Stimulated activated CD8-positive, alpha-beta memory T cell treated with anti-CD3 and anti-CD28 coated beads, Interleukin-12 subunit alpha, Interleukin-12 subunit beta, amount 100 ng/mL, for 4 hours (primary cell): Measurements from ENCODE around the gene ALOXE3.
"Not testable (repeated sequence)": the region's sequence is repeated elsewhere in the genome, so short reads cannot be mapped to it uniquely, and the experiment has no call there.

Experiments used
- DNase-seq: peaks from one replicate; pipeline ENCODE4 v3.0.0-alpha.2; 2020; ENCODE audit warnings: low read depth

The ALOXE3 gene

DNA sequence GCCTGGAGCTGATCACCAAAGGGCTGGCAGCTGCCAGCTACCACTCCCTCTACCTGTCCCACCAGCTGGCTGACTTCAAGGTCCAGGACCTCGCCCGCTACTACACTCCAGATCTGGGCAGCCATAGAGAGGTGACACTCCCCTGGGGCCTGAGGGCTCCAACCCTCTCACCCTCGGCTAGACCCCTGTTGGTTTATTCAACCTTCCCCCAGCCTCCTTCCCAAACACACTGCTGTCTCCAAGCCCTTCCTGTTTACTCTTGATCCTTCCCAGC, 48.8 kb downstream of the ALOXE3 start:
- DNase-seq = no peak

DNA sequence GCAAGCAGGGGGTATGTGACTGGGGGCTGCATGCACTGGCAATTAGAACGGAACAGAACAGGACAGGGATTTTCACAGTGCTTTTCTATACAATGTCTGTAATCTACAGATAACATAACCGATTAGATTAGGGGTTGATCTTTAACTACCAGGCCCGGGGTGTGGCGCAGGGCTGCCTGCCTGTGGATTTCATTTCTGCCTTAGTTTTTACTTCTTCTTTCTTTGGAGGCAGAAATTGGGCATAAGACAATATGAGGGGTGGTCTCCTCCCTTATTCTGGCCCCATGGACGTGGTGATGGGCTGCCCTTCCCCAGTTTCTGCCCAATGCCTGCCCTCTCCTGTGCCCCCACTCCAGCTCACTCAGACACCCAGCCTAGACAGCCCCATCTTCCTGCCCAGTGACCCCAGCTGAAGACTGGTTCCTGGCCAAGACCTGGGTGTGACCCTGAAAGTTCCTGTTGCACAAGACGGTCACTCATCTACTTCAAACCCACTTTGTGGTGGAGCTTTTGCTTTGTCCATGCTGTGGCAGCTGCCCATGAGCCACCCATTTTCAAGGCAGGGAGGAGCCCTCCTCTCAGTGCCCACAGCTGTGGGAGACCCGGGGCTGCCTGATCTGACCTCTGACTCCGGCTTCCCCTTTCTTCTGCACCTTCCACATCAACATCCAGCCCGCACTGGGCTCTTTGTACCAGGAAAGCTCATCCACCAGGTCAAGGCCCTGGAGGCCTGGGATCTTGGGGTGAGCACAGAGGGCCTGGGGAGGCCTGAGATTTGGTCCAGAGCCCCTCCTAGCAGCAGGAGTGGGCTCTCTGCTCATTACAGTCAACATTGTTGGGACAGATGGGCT, 49.4 kb downstream of the ALOXE3 start:
- DNase-seq = no peak

DNA sequence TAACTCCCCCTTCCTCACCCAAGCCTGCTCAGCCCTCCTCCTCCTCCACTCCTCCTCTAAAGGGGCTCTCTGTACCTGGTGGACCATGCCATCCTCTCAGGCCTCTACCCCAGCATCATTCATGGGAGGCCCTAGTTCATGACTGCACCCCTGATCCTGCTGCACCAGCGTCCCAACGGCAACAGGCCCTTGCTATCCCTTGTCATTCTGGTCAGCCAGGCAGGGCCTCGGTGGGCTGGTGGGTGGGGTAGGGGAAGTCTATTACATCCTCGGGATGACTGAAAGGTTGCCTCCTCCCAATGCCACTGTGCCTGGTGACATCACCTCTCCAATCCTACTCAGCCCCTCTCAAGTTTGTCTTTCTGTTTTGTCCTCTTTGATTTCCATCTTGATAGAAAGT, 50.5 kb downstream of the ALOXE3 start:
- DNase-seq = no peak

DNA sequence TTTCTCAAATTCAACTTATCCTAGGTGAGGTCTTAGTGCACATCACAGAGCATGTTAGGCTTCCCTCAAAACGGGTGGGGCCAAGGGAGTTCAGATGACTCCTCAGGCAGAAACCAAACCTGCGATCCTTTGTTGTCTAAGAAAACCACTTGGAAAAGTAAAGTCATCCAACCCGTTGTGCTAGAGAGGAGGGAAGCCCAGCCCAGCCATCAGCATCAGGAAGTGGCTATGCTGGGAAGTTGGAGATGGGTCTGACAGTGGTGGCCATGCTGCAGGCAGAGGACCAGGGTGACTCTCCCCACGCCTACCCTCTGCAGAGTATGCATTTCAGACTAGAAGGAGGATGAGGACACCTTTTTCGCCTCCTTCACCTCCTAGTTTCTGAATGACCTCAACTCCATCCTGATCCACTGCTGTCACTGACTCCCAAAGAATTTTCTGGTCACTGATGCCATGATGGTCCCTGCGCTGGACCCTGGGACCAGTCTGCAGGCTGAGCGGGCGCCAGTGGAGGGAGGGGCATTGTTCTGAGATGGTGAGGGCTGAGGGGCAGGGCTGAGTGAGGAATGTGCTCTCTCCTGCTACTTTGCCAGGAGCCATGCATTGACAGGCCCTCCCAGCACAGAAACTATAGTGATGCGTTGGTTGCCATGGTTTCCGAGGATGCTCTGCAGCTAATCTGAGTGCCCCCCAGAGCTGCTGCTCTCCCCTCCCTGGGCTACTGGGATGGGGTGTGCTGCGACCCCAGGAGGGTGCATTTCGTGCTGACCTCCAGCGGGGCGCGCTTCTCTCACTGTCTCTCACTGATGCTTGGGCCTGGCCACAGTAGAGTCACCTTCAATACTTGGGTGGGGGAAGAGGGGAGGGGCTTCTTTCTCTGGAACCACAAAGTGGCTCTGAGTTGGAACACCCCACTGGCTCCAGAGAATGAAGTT, 51.2 kb downstream of the ALOXE3 start:
- DNase-seq = no peak

DNA sequence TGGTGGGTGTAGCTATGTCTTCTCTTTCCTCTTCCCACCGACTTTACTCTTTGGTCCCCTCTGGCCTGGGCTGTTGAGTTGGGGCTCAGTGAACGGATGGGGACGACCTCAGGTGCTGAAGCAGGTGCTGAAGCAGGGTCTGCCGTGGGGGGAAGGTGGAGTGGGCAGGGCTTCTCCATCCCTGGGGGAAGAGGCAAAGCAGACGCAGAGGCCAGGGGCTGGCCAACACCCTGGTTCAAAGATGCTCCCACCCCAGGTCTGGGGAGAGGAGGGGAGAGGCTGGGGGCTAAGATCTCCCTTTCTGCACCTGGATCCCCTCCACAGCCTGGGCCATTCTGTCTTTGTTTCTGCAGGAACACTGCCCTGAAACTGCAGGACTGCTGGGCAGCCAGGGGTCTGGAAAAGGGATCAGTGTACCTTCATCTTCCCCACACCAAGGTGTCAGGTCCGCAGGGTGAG, 53.7 kb downstream of the ALOXE3 start:
- DNase-seq = no peak

DNA sequence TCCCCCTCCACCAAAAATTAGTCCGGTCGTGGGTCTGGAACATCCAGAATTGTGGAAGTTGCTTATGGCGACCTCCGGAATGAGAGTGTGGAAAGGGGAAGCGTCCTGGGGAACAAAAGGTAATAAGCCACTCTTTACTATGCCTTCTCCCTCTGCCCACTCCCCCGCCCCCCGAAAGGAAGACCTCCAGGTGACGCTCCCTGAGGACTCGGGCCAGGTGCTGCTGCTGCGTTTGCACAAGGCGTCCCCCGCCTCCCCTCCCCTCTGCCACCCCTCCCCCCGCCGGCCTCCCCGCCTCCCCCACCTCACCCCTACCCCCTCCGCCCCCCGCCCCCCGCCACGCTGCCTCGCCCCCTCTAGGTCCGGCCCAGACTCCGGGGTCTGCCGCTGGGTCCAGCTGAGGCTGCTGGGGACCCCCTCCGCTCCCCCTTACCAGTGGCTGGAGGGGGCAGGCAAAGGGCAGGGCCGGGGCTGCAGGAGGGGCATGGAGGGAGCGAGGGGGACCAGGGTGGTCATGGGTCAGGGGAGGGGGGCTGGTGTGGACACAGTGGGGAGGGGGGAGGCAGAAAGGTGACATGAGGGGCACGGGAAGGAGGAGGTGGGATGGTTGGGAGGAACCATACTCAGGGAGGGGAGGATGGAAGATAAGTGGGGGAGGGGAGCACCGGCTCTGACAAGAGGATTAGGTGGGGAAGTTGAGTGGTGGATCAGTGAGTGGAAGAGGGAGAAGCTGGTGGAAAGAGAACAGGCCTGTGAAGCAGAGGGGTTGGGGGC, 54.4 kb downstream of the ALOXE3 start:
- DNase-seq = no peak

DNA sequence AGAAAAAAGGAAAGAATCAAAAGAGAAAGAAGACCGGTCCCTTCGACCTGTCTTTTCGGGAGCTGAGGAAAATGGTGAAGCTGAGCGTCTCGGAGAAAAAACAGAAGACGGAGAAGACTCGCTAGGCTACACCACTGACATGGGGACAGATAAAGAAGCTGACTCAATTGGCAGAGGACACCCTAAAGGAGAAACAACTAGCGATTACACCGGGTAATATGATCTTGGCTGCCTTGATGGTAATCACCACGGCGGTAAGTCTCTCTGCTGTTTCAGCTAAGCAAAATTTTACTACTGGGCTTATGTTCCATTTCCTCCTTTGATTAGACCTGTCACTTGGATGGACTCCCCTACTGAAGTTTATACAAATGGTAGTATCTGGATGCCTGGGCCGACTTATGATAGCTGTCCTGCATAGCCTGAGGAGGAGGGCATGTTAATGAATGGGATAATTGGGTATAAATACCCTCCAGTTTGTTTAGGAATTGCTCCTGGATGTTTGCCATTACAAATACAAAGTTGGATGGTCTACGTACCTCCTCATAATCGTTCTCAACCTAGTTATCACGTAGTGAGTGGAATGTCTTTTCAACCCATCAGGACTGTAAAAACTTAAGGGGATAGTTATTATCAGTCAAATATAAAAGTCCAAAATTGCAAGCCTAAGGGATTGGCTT, 55.4 kb downstream of the ALOXE3 start:
- no peak for DNase-seq

DNA sequence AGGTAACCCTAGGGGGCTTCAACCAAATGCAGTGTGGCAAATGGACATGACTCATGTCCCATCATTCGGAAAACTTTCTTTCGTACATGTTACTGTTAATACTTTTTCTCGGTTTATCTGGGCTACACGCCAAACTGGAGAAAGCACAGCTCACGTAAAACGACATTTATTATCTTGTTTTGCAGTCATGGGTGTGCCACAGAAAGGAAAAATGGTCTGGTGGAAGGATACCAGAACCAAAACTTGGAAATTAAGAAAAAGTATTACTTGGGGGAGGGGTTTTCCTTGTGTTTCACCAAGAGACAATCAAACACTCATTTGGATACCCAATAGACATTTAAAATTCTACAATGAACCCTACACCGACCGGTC, 55.9 kb downstream of the ALOXE3 start:
- no peak for DNase-seq

DNA sequence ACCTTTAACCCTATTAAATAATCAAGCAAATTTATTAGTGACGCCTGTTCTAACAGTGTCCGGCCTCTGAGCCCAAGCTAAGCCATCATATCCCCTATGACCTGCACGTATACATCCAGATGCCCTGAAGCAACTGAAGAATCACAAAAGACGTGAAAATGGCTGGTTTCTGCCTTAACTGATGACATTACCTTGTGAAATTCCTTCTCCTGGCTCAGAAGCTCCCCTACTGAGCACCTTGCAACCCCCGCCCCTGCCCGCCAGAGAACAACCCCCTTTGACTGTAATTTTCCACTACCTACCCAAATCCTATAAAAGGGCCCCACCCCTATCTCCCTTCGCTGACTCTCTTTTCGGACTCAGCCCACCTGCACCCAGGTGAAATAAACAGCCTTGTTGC, 56.5 kb downstream of the ALOXE3 start:
- DNase-seq = not testable (repeated sequence)

DNA sequence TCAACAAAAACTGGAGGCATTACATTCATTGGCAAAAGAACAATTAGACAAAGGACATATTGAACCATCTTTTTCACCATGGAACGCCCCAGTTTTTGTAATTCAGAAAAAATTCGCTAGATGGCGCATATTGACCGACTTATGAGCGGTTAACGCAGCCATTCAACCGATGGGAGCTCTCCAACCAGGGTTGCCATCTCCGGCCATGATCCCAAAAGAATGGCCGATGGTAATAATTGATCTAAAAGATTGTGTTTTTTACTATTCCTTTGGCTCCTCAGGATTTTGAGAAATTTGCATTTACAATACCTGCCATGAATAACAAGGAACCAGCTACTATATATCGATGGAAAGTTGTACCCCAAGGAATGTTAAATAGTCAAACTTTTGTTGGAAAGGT, 58.0 kb downstream of the ALOXE3 start:
- no peak for DNase-seq

DNA sequence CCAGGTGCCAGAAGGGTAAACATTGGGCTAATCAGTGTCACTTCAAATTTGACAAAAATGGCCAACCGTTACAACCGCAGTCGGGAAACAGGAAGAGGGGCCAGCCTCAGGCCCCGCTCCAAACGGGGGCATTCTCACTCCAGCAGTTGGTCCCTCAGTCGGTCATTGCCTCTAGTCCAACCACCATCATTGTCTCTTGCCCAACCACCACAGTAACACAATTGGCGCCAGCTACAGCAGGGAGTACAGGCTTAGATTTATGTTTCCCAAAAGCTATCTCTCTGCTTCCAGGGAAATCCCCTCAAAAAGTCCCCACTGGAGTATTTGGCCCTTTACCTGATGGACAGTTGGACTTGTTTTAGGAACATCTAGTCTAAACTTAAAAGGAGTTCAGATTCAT, 59.2 kb downstream of the ALOXE3 start:
- DNase-seq = no peak

DNA sequence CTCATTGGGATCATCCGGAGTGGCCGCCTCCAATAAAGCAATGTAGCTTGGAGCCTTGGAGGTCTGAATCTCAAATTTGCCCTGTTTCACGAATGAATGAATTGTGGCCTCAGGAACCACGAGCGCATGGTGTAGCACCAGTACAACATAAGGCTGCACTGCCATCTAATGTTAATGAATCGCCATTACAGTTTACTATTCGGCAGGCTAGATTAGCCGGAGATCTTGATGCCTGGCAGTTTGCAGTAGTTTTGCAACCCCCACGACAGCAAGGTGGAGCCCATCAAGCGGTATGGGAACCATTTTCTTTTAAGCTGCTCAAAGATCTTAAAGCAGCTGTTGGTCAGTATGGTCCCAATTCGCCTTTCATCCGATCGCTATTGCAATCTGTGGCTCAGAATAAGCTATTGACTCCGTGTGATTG, 60.6 kb downstream of the ALOXE3 start:
- DNase-seq = no peak

DNA sequence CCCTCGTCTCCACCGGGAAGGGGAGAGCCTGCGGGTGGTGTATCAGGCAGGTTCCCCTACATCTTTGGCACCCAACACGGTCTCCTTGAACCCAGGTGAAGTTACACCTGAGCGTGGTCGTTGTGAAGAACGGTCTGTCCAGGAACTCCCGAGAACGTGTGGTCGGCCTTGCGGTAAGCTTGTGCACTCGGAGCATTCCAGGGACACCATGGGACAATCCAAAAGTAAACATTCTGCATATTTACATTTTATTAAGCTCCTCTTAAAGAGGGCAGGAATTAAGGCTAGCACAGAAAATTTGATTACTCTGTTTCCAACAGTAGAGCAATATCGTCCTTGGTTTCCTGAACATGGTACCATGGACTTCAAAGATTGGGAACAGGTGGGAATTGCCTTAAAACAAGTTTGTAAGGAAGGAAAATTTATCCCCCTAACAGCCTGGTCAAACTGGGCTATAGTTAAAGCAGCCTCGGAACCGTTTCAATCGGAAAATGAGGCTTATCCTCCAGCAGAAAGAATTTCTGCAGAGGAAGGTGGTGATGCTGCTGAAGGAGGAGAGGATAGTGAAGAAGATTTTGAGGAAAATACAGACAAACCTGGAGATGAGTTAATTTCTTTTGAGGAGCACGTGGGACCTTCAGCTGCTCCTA, 61.2 kb downstream of the ALOXE3 start:
- no peak for DNase-seq

DNA sequence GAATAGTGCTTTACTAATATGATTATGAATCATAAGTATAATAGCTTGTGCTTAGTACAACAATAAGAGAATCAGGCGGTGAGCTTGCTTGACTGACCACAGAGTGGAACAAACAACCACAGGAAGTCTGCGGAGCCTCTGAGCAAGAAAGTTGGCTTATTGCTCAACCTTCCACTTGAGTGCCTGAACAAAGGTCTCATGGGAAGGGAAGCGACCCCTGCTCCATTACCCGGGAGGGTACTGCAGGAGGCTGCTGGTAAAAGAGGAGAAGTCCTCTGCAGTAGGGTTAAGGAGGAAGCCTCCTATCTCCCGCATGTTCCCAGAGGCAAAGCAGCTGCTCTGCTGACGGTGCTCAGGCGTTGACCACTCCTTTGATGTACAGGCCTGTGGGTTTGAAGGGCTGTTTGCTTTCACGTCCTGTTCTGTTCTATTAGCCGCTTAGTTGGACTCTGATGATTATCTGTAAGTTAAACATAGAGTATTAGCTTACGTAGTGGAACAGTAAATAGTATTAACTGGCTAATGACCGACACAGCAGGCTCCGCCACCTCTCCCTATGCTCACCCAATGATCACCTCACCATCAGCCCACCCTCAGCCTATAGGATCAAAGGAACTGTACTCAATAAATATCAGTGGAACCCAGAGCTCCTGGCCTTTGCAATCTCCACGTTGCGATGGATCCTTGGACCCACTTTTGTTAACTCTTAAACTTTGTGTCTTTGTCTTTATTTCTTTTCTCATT, 61.9 kb downstream of the ALOXE3 start:
- peak; percentile 29 for DNase-seq

DNA sequence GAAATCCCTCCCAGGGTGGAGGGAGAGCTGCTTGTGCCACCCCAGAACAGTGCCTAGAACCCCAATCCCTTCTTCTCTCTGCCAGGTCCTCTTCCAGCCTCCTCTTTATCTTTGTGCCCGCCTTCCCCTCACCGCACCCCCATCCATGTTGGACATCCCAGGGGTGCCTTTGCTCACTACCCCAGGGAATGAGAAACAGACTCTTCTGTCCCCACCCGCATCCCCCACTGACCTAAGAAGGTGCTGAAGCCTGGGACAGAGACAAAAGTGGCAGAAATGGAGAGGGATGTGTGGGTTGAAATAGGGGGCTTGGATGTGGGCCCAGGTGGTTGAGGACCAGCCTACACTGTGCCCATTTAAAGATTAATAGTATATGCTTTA, 62.5 kb downstream of the ALOXE3 start:
- no peak for DNase-seq

DNA sequence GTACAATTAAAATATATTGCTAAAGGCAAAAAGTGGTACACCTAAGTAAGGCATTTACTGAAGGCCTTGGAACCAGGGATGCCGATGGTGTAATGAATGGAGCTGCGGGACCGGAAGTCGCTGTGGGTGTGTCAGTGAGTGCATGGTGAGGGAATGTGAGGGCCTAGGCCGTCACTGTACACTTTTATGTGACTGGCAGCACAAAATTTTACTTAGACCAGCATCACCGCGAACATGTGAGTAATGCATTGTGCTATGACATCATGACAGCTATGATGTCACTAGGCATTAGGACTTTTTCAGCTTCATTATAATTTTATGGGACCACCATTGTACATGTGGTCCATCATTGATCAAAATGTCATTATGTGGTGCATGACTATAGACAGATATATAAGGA, 64.7 kb downstream of the ALOXE3 start:
- DNase-seq = no peak

DNA sequence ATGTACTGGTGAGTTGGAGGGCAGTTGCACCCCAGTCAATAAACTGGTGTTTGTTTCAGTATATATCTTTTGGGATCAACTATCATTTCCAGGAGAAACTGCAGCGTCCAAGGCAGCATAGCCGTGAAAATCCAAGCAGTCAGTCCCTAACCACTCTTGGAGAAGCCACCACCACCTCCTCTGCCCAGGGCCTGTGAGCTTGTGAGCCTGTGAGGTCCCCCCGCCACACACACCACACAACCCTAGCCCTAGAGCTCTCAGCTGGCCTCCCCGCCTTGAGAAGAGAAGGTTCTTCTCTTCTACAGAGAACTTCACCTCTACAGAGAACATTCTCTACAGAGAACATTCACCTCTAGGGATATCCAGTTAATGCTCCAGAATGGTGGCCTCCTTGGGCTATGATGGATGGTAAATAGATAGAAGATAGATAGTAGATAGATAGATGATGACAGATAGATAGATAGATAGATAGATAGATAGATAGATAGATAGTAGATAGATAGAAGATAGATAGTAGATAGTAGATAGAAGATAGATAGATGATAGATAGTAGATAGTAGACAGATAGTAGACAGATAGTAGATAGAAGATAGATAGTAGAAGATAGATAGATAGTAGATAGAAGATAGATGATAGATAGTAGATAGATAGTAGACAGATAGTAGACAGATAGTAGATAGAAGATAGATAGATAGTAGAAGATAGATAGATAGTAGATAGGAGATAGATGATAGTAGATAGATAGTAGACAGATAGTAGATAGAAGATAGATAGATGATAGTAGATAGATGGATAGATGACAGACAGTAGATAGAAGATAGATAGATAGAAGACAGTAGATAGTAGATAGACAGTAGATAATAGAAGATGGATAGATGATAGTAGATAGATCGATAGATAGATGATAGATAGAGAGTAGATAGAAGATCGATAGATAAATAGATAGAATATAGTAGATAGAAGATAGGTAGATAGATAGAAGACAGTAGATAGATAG, 65.8 kb downstream of the ALOXE3 start:
- no peak for DNase-seq

DNA sequence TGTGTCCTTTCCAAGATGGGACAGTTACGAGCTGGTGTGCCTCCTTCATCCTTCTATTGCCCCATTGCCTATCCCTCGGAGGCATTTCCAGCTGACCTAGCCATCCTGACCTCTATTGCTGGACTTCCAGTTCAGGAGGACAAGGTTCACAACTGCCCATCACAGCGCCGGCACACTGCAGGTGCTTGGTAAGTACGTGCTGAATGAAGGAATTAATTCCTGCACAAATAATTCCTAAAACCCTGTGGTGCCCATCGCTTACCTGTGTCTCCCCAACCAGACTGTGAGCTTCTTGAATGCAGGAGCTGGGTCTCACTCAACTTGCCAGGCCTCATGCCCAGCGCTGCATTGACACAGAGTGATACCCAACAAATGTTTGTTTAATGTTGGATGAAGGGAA, 66.5 kb downstream of the ALOXE3 start:
- no peak for DNase-seq

DNA sequence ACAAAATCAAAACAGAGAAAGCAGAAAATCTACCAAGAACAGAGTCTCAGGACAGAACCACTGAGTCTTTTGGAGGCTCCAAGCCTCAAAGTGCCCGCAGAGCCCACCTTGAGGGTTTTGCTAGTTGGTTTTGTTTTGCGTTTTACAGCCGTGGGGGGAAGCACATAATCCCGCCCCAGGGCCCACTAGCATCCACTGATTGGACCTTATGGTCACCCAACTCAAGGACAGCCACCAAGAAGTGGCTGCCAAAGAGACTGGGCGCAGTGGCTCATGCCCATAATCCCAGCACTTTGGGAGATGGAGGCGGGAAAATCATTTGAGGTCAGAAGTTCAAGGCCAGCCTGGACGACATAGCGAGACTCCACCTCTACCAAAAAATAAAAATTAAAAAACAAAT, 69.6 kb downstream of the ALOXE3 start:
- no peak for DNase-seq

DNA sequence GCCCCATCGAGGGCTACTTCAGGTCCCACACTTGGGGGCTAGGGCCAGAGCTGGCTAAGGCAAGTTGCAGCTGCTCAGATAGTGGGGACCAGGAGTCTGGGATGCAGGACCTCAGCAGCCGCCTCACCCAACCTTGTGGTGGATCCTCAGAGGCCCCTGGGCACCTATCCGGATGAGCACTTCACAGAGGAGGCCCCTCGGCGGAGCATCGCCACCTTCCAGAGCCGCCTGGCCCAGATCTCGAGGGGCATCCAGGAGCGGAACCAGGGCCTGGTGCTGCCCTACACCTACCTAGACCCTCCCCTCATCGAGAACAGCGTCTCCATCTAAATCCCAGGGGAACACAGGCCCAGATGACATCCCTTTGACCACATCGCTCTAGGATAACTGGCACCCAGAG, 70.1 kb downstream of the ALOXE3 start:
- DNase-seq = no peak
